H1 (cell line): Measurements from ENCODE around the gene SP9. TPM values are rescaled to one million over a fixed set of nuclear protein-coding genes. Genes with fewer than 3 reads are reported as not detected.

Experiments used
- ASH2L ChIP-seq: fragments of 200-600, 300-600 bp; sonication (generic); IDR thresholded peaks from one replicate; pipeline ENCODE4 v1.7.1; 2017; ENCODE audit warnings: low read length
- BCL11A ChIP-seq, 2 experiments: IDR thresholded peaks; one replicate each; pipeline ENCODE4 v1.6.1; 2011; ENCODE audit warnings: low read depth in 2 of 2, low read length in 2 of 2, mild to moderate bottlenecking in 2 of 2
- CBX5 ChIP-seq: fragments of 300-800, 300-1000 bp; sonication (generic); IDR thresholded peaks from 2 replicates; pipeline ENCODE4 v1.7.1; 2016; ENCODE audit warnings: antibody characterized with exemption, low read length, low read depth
- CTCF ChIP-seq, 3 experiments: IDR thresholded peaks; 1 replicate in 2 of 3; 2 replicates in 1 of 3; pipeline versions ENCODE4 v1.5.1 to v1.6.1; 2011; ENCODE audit warnings: low read length in 3 of 3, mild to moderate bottlenecking in 3 of 3, inconsistent platforms in 2 of 3, low read depth in 1 of 3, moderate library complexity in 1 of 3; ENCODE audit not compliant: insufficient read depth in 1 of 3; ENCODE audit errors: control extremely low read depth in 1 of 3
- E2F6 ChIP-seq: IDR thresholded peaks from 2 replicates; pipeline ENCODE4 v1.6.1; 2012; ENCODE audit warnings: inconsistent platforms
- EGR1 ChIP-seq: IDR thresholded peaks from 2 replicates; pipeline ENCODE4 v1.6.1; 2011; ENCODE audit warnings: low read depth, low read length, borderline replicate concordance
- HDAC6 ChIP-seq: IDR thresholded peaks from one replicate; pipeline ENCODE4 v1.7.1; 2012; ENCODE audit warnings: low read depth, mild to moderate bottlenecking, inconsistent platforms, low read length, moderate library complexity
- JUND ChIP-seq: IDR thresholded peaks from 2 replicates; pipeline ENCODE4 v1.6.1; 2011; ENCODE audit warnings: mild to moderate bottlenecking, improper control_type of control experiment, low read length
- MAFK ChIP-seq: IDR thresholded peaks from 2 replicates; pipeline ENCODE4 v1.6.1; 2012; ENCODE audit warnings: low read depth, mild to moderate bottlenecking, improper control_type of control experiment, low read length
- MAX ChIP-seq: IDR thresholded peaks from 2 replicates; pipeline ENCODE4 v1.6.1; 2012; ENCODE audit warnings: inconsistent platforms
- NRF1 ChIP-seq: IDR thresholded peaks from 2 replicates; pipeline ENCODE4 v1.6.1; 2011; ENCODE audit warnings: mild to moderate bottlenecking, low read depth, low read length, improper control_type of control experiment
- POLR2A ChIP-seq, 2 experiments: IDR thresholded peaks; 1 replicate in 1 of 2; 2 replicates in 1 of 2; pipeline ENCODE4 v1.6.1; 2011; ENCODE audit warnings: low read depth in 2 of 2, low read length in 2 of 2, mild to moderate bottlenecking in 2 of 2; ENCODE audit errors: control extremely low read depth in 1 of 2
- POU5F1 ChIP-seq: IDR thresholded peaks from 2 replicates; pipeline ENCODE4 v1.6.1; 2011; ENCODE audit warnings: low read depth, mild to moderate bottlenecking, low read length, moderate library complexity
- SAP30 ChIP-seq: fragments of 300-600 bp; sonication (generic); IDR thresholded peaks from 2 replicates; pipeline ENCODE4 v1.7.1; 2012; ENCODE audit warnings: low read length, moderate library complexity, mild to moderate bottlenecking, inconsistent platforms; ENCODE audit not compliant: insufficient read depth, insufficient replicate concordance
- SIN3A ChIP-seq, 2 experiments: IDR thresholded peaks in 1 of 2; conservative IDR thresholded peaks in 1 of 2; 2 replicates each; pipeline ENCODE4 v1.6.1; 2011 to 2012; ENCODE audit warnings: low read length in 2 of 2, improper control_type of control experiment in 1 of 2, low read depth in 1 of 2, mild to moderate bottlenecking in 1 of 2
- SRF ChIP-seq: IDR thresholded peaks from 2 replicates; pipeline ENCODE4 v1.6.1; 2011; ENCODE audit warnings: mild to moderate bottlenecking, low read depth, low read length, moderate library complexity
- SUZ12 ChIP-seq: fragments of 200-600 bp; sonication (generic); IDR thresholded peaks from 2 replicates; pipeline ENCODE4 v1.6.1; 2012; ENCODE audit warnings: mild to moderate bottlenecking, inconsistent platforms, low read length, moderate library complexity, mixed read lengths
- TAF1 ChIP-seq: IDR thresholded peaks from 2 replicates; pipeline ENCODE4 v1.6.1; 2011; ENCODE audit warnings: mild to moderate bottlenecking, low read depth, low read length
- TBP ChIP-seq: IDR thresholded peaks from 2 replicates; pipeline ENCODE4 v1.6.1; 2011; ENCODE audit warnings: low read depth, low read length, improper control_type of control experiment
- TCF12 ChIP-seq: IDR thresholded peaks from 2 replicates; pipeline ENCODE4 v1.6.1; 2011; ENCODE audit warnings: low read depth, mild to moderate bottlenecking, low read length
- TEAD4 ChIP-seq: IDR thresholded peaks from 2 replicates; pipeline ENCODE4 v1.6.1; 2012; ENCODE audit warnings: low read depth, low read length, inconsistent platforms, mixed read lengths
- polyA plus RNA-seq, 7 experiments: library from polyadenylated mRNA; depleted of rRNA in 3 of 7; stranded (reverse) in 5 of 7; unstranded in 2 of 7; fragments of >200 nt in 5 of 7; fragments of 200-250 nt in 2 of 7; gene quantifications; 1 replicate in 5 of 7; 2 replicates in 1 of 7; 4 replicates in 1 of 7; pipeline versions ENCODE4 v1.2.1 to v1.2.3, GENCODE V29; 2011 to 2013; ENCODE audit warnings: missing spikeins in 2 of 7, mixed read lengths in 2 of 7
- total RNA-seq: library from RNA; stranded (reverse); fragmentation: NEBNext Ultra II Directional; extraction: Animal tissue kit (Norgen Biotek cat#: 25700); gene quantifications from 2 replicates; pipeline ENCODE4 v1.2.1, GENCODE V29; 2021

Gene SP9
- total and polyA plus RNA-seq, 2 of the 8 experiments (the other 6 are each of a cell fraction or from before 2014, with no cell fraction given): 0.03 to 0.11 TPM

- TF ChIP-seq MAX (peak; percentile 82), POU5F1 (no peak), CTCF (IDR thresholded peaks at IDR 0.05; ENCODE audit: control extremely low read depth in 1 of 3, insufficient read depth in 1 of 3, low read depth in 1 of 3, low read length in 3 of 3) (peak in 1 of 3 experiments; percentile 36; a peak in 2 of 4 replicates), SUZ12 (peak; percentile 95), E2F6 (peak; percentile 91), TEAD4 (0 out of 2 replicates have a peak, but pooled peaks have one; percentile 58), MAFK (no peak), CBX5 (no peak), BCL11A (IDR thresholded peaks at IDR 0.05; ENCODE audit: low read depth in 2 of 2, low read length in 2 of 2) (no peak), ASH2L (no peak), EGR1 (peak; percentile 44; the same call in 1 of the 2 replicates), JUND (no peak), SAP30 (no peak), SRF (no peak), SIN3A (conservative IDR thresholded peaks at IDR 0.05 in 1 of 2, IDR thresholded peaks at IDR 0.05 in 1 of 2; ENCODE audit: low read depth in 1 of 2, low read length in 2 of 2) (no peak), POLR2A (IDR thresholded peaks at IDR 0.05; ENCODE audit: control extremely low read depth in 1 of 2, low read depth in 2 of 2, low read length in 2 of 2) (no peak), NRF1 (no peak), TCF12 (no peak), HDAC6 (no peak), TBP (peak; percentile 50; the same call in 1 of the 2 replicates), TAF1 (0 out of 2 replicates have a peak, but pooled peaks have one; percentile 4)
Observed at GRCh38 chr2:174336501-174337336, 2.0 kb downstream of the SP9 start (continued).
